IMR-90 (cell line): ENCODE measurements around the gene TBCE. TPM values are rescaled to one million over a fixed set of nuclear protein-coding genes. Genes with fewer than 3 reads are reported as not detected.

Source experiments
- ATAC-seq: fragments of 200-7000 bp; cut with Tn5 transposase; 2 replicates; pipeline ENCODE4 v1.9.1; 2020; ENCODE audit warnings: low read depth, mild to moderate bottlenecking, moderate library complexity
- BruUV-seq: library from RNA; stranded (reverse); fragments of 400-500 nt; replicated peaks from 2 replicates; lab custom pipeline; 2021; lab: Mats Ljungman, UMichigan
- CTCF ChIA-PET: fragments of 300-600 bp; formaldehyde crosslinking; extraction: SDS; loops from one replicate; lab custom pipeline; 2021; ENCODE audit warnings: antibody characterized with exemption; lab: Yijun Ruan, JAX
- POLR2A ChIA-PET: fragments of 300-600 bp; sonication (Branson Sonifier 250); formaldehyde crosslinking; loops from one replicate; lab custom pipeline; 2022; ENCODE audit warnings: antibody characterized with exemption; ENCODE audit not compliant: unreplicated experiment; lab: Charles Lee
- DNase-seq: peaks from one replicate; pipeline ENCODE4 v3.0.0; 2013
- H2AFZ ChIP-seq: replicated peaks from 2 replicates; pipeline ENCODE3; 2013; ENCODE audit warnings: low read length, mild to moderate bottlenecking; ENCODE audit not compliant: poor library complexity
- H2AK5ac ChIP-seq: 2 replicates; pipeline ENCODE4 v1.6.1; 2013; ENCODE audit warnings: low read depth, low read length, inconsistent platforms
- H2AK9ac ChIP-seq: replicated peaks from 2 replicates; pipeline ENCODE3; 2013; ENCODE audit warnings: mild to moderate bottlenecking, low read depth, low read length, moderate library complexity; ENCODE audit not compliant: poor library complexity
- H2BK120ac ChIP-seq: 2 replicates; pipeline ENCODE4 v1.6.1; 2013; ENCODE audit warnings: low read depth, low read length, inconsistent platforms
- H2BK15ac ChIP-seq: 3 replicates; pipeline ENCODE4 v1.6.1; 2013; ENCODE audit warnings: low read depth, low read length, inconsistent platforms
- H2BK20ac ChIP-seq: 2 replicates; pipeline ENCODE4 v1.6.1; 2013; ENCODE audit warnings: low read depth, mild to moderate bottlenecking, inconsistent platforms, low read length, moderate library complexity
- H2BK5ac ChIP-seq: 2 replicates; pipeline ENCODE4 v1.6.1; 2013; ENCODE audit warnings: mild to moderate bottlenecking, low read depth, low read length, inconsistent platforms; ENCODE audit not compliant: poor library complexity, severe bottlenecking
- H3K14ac ChIP-seq: replicated peaks from 2 replicates; pipeline ENCODE4 v1.6.1; 2013; ENCODE audit warnings: low read depth, low read length, inconsistent platforms
- H3K18ac ChIP-seq: 2 replicates; pipeline ENCODE4 v1.6.1; 2013; ENCODE audit warnings: low read depth, low read length, control low read depth
- H3K23ac ChIP-seq: 2 replicates; pipeline ENCODE4 v1.6.1; 2013; ENCODE audit warnings: low read depth, low read length, inconsistent platforms
- H3K27ac ChIP-seq: 2 replicates; pipeline ENCODE4 v1.5.1; 2013; ENCODE audit warnings: mild to moderate bottlenecking, control low read depth, low read length; ENCODE audit not compliant: insufficient read depth
- H3K27me3 ChIP-seq: 2 replicates; pipeline ENCODE4 v1.6.1; 2013; ENCODE audit warnings: low read length; ENCODE audit not compliant: control insufficient read depth, insufficient read depth
- H3K36me3 ChIP-seq: 2 replicates; pipeline ENCODE4 v1.6.1; 2013; ENCODE audit warnings: low read length, mixed read lengths; ENCODE audit not compliant: control insufficient read depth, insufficient read depth
- H3K4ac ChIP-seq: 2 replicates; pipeline ENCODE4 v1.6.1; 2013; ENCODE audit warnings: low read depth, low read length, inconsistent platforms
- H3K4me1 ChIP-seq: 2 replicates; pipeline ENCODE4 v1.6.1; 2013; ENCODE audit warnings: low read length, mixed read lengths; ENCODE audit not compliant: control insufficient read depth, insufficient read depth
- H3K4me2 ChIP-seq: 2 replicates; pipeline ENCODE4 v1.6.1; 2013; ENCODE audit warnings: low read depth, mild to moderate bottlenecking, control low read depth, low read length, moderate library complexity
- H3K4me3 ChIP-seq: 2 replicates; pipeline ENCODE4 v1.5.1; 2013; ENCODE audit warnings: low read depth, mild to moderate bottlenecking, control low read depth, low read length, moderate library complexity; ENCODE audit not compliant: insufficient read depth
- H3K56ac ChIP-seq: 2 replicates; pipeline ENCODE4 v1.6.1; 2013; ENCODE audit warnings: low read length, inconsistent platforms; ENCODE audit not compliant: insufficient read depth; ENCODE audit errors: extremely low read depth
- H3K79me1 ChIP-seq, 2 experiments: 2 replicates each; pipeline ENCODE4 v1.6.1; 2013; ENCODE audit warnings: low read length in 2 of 2, inconsistent platforms in 1 of 2, low read depth in 1 of 2
- H3K9ac ChIP-seq: 2 replicates; pipeline ENCODE4 v1.6.1; 2013; ENCODE audit warnings: low read depth, low read length, control low read depth
- H3K9me1 ChIP-seq: 2 replicates; pipeline ENCODE4 v1.6.1; 2013; ENCODE audit warnings: low read length, inconsistent platforms; ENCODE audit not compliant: insufficient read depth
- H3K9me3 ChIP-seq: 2 replicates; pipeline ENCODE4 v1.6.1; 2013; ENCODE audit warnings: low read length; ENCODE audit not compliant: control insufficient read depth, insufficient read depth
- H4K20me1 ChIP-seq: 2 replicates; pipeline ENCODE4 v1.6.1; 2013; ENCODE audit warnings: low read length, inconsistent platforms; ENCODE audit not compliant: insufficient read depth
- H4K5ac ChIP-seq: 2 replicates; pipeline ENCODE4 v1.6.1; 2013; ENCODE audit warnings: mild to moderate bottlenecking, low read depth, low read length, control low read depth
- H4K8ac ChIP-seq, 2 experiments: 2 replicates each; pipeline ENCODE4 v1.6.1; 2013; ENCODE audit warnings: low read depth in 2 of 2, low read length in 2 of 2, control low read depth in 1 of 2, inconsistent platforms in 1 of 2
- H4K91ac ChIP-seq: 2 replicates; pipeline ENCODE4 v1.6.1; 2013; ENCODE audit warnings: low read depth, low read length, inconsistent platforms; ENCODE audit not compliant: insufficient read depth
- BHLHE40 ChIP-seq: fragments of 150-350 bp; IDR thresholded peaks from 2 replicates; pipeline ENCODE4 v1.6.1; 2016; ENCODE audit warnings: mild to moderate bottlenecking, low read depth, low read length
- CHD1 ChIP-seq: IDR thresholded peaks from 2 replicates; pipeline ENCODE4 v1.6.1; 2012; ENCODE audit warnings: low read depth, low read length, improper control_type of control experiment
- FOS ChIP-seq: fragments of 150-350 bp; IDR thresholded peaks from 2 replicates; pipeline ENCODE4 v1.6.1; 2016; ENCODE audit warnings: low read depth, low read length
- MAFK ChIP-seq: IDR thresholded peaks from 2 replicates; pipeline ENCODE4 v1.6.1; 2012; ENCODE audit warnings: low read depth, low read length, improper control_type of control experiment
- MXI1 ChIP-seq: IDR thresholded peaks from 2 replicates; pipeline ENCODE4 v1.6.1; 2012; ENCODE audit warnings: low read depth, mild to moderate bottlenecking, low read length, moderate library complexity, borderline replicate concordance
- POLR2A ChIP-seq: IDR thresholded peaks from 2 replicates; pipeline ENCODE4 v1.6.1; 2012; ENCODE audit warnings: mild to moderate bottlenecking, low read depth, low read length
- RAD21 ChIP-seq: IDR thresholded peaks from 2 replicates; pipeline ENCODE4 v1.6.1; 2012; ENCODE audit warnings: low read length, improper control_type of control experiment
- RFX5 ChIP-seq: IDR thresholded peaks from 2 replicates; pipeline ENCODE4 v1.8.0; 2012; ENCODE audit warnings: low read depth, mild to moderate bottlenecking, low read length, moderate library complexity
- WGBS, 2 experiments: methylation state at CpG; one replicate each; pipeline versions ENCODE4 v1.1.5 to v1.1.7; 2013; ENCODE audit warnings: missing lambda C conversion rate in 2 of 2; ENCODE audit not compliant: insufficient read length in 1 of 2; ENCODE audit errors: extremely low coverage in 2 of 2; 5-methylcytosine and 5-hydroxymethylcytosine counted together
- dilution Hi-C: fragments of 300-500 bp; cut with HindIII; formaldehyde crosslinking; loops from one replicate; pipeline ENCODE4 v1.14.3; 2018; ENCODE audit warnings: low sequenced_read_pairs; ENCODE audit not compliant: unreplicated experiment
- in situ Hi-C: fragments of 300-500 bp; cut with MboI; formaldehyde crosslinking; loops from 3 replicates; pipeline ENCODE4 v1.14.3; 2019; ENCODE audit warnings: low sequenced_read_pairs, inconsistent platforms, mixed read lengths
- intact Hi-C: fragments of 100-400 bp; cut with micrococcal nuclease; formaldehyde crosslinking; loops from 2 replicates; pipeline ENCODE4 v1.10.0; 2022
- polyA plus RNA-seq, 3 experiments: library from polyadenylated mRNA; depleted of rRNA; stranded (reverse); fragments of >200 nt; gene quantifications; 2 replicates each; pipeline ENCODE4 v1.2.3, GENCODE V29; 2012; ENCODE audit warnings: low replicate concordance in 1 of 3
- total RNA-seq: library from RNA; depleted of rRNA; stranded (reverse); fragments of >200 nt; gene quantifications from 2 replicates; pipeline ENCODE4 v1.2.3, GENCODE V29; 2012
- TF ChIP-seq, protein P1 (sequence below): fragments of 150-350 bp; IDR thresholded peaks from 2 replicates; pipeline ENCODE4 v1.6.1; 2016; ENCODE audit warnings: low read depth, mild to moderate bottlenecking, low read length, moderate library complexity, borderline replicate concordance
- TF ChIP-seq, protein P2 (sequence below): conservative IDR thresholded peaks from 2 replicates; pipeline ENCODE4 v1.5.1; 2012; ENCODE audit warnings: mild to moderate bottlenecking, low read depth, low read length, improper control_type of control experiment

The TBCE gene
- total and polyA plus RNA-seq, 2 of the 4 experiments (the other 2 are of a cell fraction) = 25.3 to 26.7 TPM

DNA sequence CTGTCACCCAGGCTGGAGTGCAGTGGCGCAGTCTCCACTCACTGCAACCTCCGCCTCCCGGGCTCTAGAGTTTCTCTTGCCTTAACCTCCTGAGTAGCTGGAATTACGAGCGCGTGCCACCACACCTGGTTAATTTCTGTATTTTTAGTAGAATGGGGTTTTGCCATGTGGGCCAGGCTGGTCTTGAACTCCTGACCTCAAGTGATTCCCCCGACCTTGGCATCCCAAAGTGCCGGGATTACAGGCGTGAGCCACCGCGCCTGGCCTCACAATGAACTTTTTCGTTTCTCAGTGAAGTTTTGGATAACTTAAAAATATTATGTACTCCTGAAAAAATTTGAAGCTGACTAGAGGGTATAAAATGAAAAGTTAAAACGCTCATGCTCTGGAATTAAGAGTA, 59.5 kb downstream of the TBCE start:
- Histone ChIP-seq H2AFZ (no peak overlapping the region), H4K8ac (no peak overlapping the region), H3K4ac (no peak overlapping the region), H2AK9ac (no peak overlapping the region), H3K56ac (no peak overlapping the region), H3K9me1 (peaks cover 10% of the 10 kb centered on the region; the same call in 1 of the 2 replicates), H2BK120ac (no peak overlapping the region), H3K18ac (no peak overlapping the region), H4K5ac (no peak overlapping the region), H3K4me1 (no peaks in the 10 kb centered on the region), H3K36me3 (no peaks in the 10 kb centered on the region; the same call in 1 of the 2 replicates), H3K4me3 (no peak overlapping the region), H2AK5ac (no peak overlapping the region), H3K14ac (no peak overlapping the region), H4K91ac (no peak overlapping the region), H3K27me3 (no peaks in the 10 kb centered on the region), H4K20me1 (peaks cover 8% of the 10 kb centered on the region; the same call in 1 of the 2 replicates), H3K27ac (no peak overlapping the region), H3K9ac (no peak overlapping the region), H3K79me1 (peaks cover 0 to 53% of the 10 kb centered on the region in 2 experiments; a peak in 3 of 4 replicates), H2BK5ac (no peak overlapping the region), H3K4me2 (no peak overlapping the region), H3K9me3 (no peaks in the 10 kb centered on the region), H2BK20ac (no peak overlapping the region), H2BK15ac (no peak overlapping the region), H3K23ac (no peak overlapping the region)
- no TSS peak for BruUV-seq
- POLR2A ChIA-PET = no interaction called here
- 100% methylated on average over 7 of the region's 13 CpGs; no CpG with 5 or more reads in 1 of the 2 experiments for WGBS, 2 experiments
- in situ Hi-C loops (no loop called here), intact Hi-C loops (no loop called here), dilution Hi-C loops (no loop called here)
- DNase-seq (no peak), ATAC-seq (no peak)
- CTCF ChIA-PET = interaction anchor here (0.6 kb wide), 1 partner anchor 12 kb away, joined by 3 read pairs; no protein-coding TSS in a partner anchor
- TF ChIP-seq CHD1 (no peak), POLR2A (no peak), BHLHE40 (no peak), RFX5 (no peak), MAFK (no peak), MXI1 (no peak), RAD21 (no peak), FOS (no peak)
- TF ChIP-seq, protein P1, sequence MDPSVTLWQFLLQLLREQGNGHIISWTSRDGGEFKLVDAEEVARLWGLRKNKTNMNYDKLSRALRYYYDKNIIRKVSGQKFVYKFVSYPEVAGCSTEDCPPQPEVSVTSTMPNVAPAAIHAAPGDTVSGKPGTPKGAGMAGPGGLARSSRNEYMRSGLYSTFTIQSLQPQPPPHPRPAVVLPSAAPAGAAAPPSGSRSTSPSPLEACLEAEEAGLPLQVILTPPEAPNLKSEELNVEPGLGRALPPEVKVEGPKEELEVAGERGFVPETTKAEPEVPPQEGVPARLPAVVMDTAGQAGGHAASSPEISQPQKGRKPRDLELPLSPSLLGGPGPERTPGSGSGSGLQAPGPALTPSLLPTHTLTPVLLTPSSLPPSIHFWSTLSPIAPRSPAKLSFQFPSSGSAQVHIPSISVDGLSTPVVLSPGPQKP = no peak
- TF ChIP-seq, protein P2, sequence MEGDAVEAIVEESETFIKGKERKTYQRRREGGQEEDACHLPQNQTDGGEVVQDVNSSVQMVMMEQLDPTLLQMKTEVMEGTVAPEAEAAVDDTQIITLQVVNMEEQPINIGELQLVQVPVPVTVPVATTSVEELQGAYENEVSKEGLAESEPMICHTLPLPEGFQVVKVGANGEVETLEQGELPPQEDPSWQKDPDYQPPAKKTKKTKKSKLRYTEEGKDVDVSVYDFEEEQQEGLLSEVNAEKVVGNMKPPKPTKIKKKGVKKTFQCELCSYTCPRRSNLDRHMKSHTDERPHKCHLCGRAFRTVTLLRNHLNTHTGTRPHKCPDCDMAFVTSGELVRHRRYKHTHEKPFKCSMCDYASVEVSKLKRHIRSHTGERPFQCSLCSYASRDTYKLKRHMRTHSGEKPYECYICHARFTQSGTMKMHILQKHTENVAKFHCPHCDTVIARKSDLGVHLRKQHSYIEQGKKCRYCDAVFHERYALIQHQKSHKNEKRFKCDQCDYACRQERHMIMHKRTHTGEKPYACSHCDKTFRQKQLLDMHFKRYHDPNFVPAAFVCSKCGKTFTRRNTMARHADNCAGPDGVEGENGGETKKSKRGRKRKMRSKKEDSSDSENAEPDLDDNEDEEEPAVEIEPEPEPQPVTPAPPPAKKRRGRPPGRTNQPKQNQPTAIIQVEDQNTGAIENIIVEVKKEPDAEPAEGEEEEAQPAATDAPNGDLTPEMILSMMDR = no peak
